Measurements from ENCODE around the gene TRIM22. TPM values are rescaled to one million over a fixed set of nuclear protein-coding genes. Genes with fewer than 3 reads are reported as not detected.
"Not testable (repeated sequence)": the region's sequence is repeated elsewhere in the genome, so short reads cannot be mapped to it uniquely, and the experiment has no call there.

Gene TRIM22
- total RNA-seq = 9.4 TPM

- no peak for FAIRE-seq
- DNase-seq (ENCODE audit: low spot score in 2 of 2) = peak in 1 of 2 donors; percentile 45
These were observed at the start of gene TRIM22 for GRCh38 chr11:5689551-5689983. TSS of gene TRIM22 (plus strand) at chr11:5689790. CDS start at chr11:5696233, 6,443 bp downstream.

GRCh38 chr11:5639953-5640352, 49.6 kb upstream of the TRIM22 start:
- no peak for FAIRE-seq
- no peak for DNase-seq (ENCODE audit: low spot score in 2 of 2)

- no peak for DNase-seq (ENCODE audit: low spot score in 2 of 2)
- FAIRE-seq = no peak
These were observed 46.0 kb upstream of the TRIM22 start for GRCh38 chr11:5643585-5643984.

GRCh38 chr11:5646139-5646538, 43.5 kb upstream of the TRIM22 start:
- no peak for DNase-seq (ENCODE audit: low spot score in 2 of 2)
- FAIRE-seq = no peak

GRCh38 chr11:5655474-5655873, 34.1 kb upstream of the TRIM22 start:
- FAIRE-seq = no peak
- no peak for DNase-seq (ENCODE audit: low spot score in 2 of 2)

- not testable (repeated sequence) for FAIRE-seq; DNase-seq (ENCODE audit: low spot score in 2 of 2)
These were observed 32.6 kb upstream of the TRIM22 start for GRCh38 chr11:5656956-5657355.

GRCh38 chr11:5658318-5658717, 31.3 kb upstream of the TRIM22 start:
- DNase-seq (ENCODE audit: low spot score in 2 of 2) (no peak), FAIRE-seq (no peak)

GRCh38 chr11:5663511-5663910, 26.1 kb upstream of the TRIM22 start:
- peak; percentile 3 for FAIRE-seq
- DNase-seq (ENCODE audit: low spot score in 2 of 2) = no peak

- no peak for FAIRE-seq
- no peak for DNase-seq (ENCODE audit: low spot score in 2 of 2)
These were observed 24.5 kb upstream of the TRIM22 start for GRCh38 chr11:5665051-5665570.

- FAIRE-seq = no peak
- DNase-seq (ENCODE audit: low spot score in 2 of 2) = no peak
These were observed 23.7 kb upstream of the TRIM22 start for GRCh38 chr11:5665746-5666401.

- DNase-seq (ENCODE audit: low spot score in 2 of 2) (no peak), FAIRE-seq (no peak)
These were observed 23.2 kb upstream of the TRIM22 start for GRCh38 chr11:5666402-5666793.

GRCh38 chr11:5671831-5672230, 17.8 kb upstream of the TRIM22 start:
- FAIRE-seq = no peak
- no peak for DNase-seq (ENCODE audit: low spot score in 2 of 2)

- DNase-seq (ENCODE audit: low spot score in 2 of 2) (no peak), FAIRE-seq (no peak)
These were observed 15.2 kb upstream of the TRIM22 start for GRCh38 chr11:5674391-5674790.

- no peak for FAIRE-seq
- no peak for DNase-seq (ENCODE audit: low spot score in 2 of 2)
These were observed 9.8 kb upstream of the TRIM22 start for GRCh38 chr11:5679811-5680210.

- DNase-seq (ENCODE audit: low spot score in 2 of 2); FAIRE-seq: not testable (repeated sequence)
These were observed 6.6 kb upstream of the TRIM22 start for GRCh38 chr11:5682890-5683441.

- not testable (repeated sequence) for FAIRE-seq; DNase-seq (ENCODE audit: low spot score in 2 of 2)
These were observed 6.0 kb upstream of the TRIM22 start for GRCh38 chr11:5683620-5684019.

GRCh38 chr11:5684036-5684645, 5.4 kb upstream of the TRIM22 start:
- FAIRE-seq (no peak), DNase-seq (ENCODE audit: low spot score in 2 of 2) (no peak)

- FAIRE-seq (no peak), DNase-seq (ENCODE audit: low spot score in 2 of 2) (peak; percentile 65 to 79)
These were observed 4.8 kb upstream of the TRIM22 start, which contains the start of gene TRIM5 for GRCh38 chr11:5684646-5685362. TSS of gene TRIM5 (minus strand) at chr11:5685074. CDS start at chr11:5680177, 4,897 bp downstream.

- FAIRE-seq (no peak), DNase-seq (ENCODE audit: low spot score in 2 of 2) (no peak)
These were observed 3.2 kb upstream of the TRIM22 start for GRCh38 chr11:5686426-5686825.

GRCh38 chr11:5688482-5688881, 1.1 kb upstream of the TRIM22 start:
- FAIRE-seq (no peak), DNase-seq (ENCODE audit: low spot score in 2 of 2) (no peak)

GRCh38 chr11:5690216-5690615, 626 bp downstream of the TRIM22 start:
- FAIRE-seq (no peak), DNase-seq (ENCODE audit: low spot score in 2 of 2) (no peak)
